SK-N-SH treated with all-trans-retinoic acid at 6 μM for 48 hours (cell line): Measurements from ENCODE around the gene CBFA2T2.

Source experiments
- ATAC-seq: fragments of 200-7000 bp; cut with Tn5 transposase; 3 replicates; pipeline ENCODE4 v1.9.1; 2020; ENCODE audit warnings: mild to moderate bottlenecking, moderate library complexity
- ARNTL ChIP-seq: fragments of 450-650 bp; formaldehyde crosslinking; IDR thresholded peaks from 2 replicates; pipeline ENCODE4 v1.5.0; 2020; ENCODE audit warnings: low read depth, mild to moderate bottlenecking, moderate library complexity, borderline replicate concordance
- BACH2 ChIP-seq: fragments of 250-450 bp; sonication (Bioruptor Pico); IDR thresholded peaks from 2 replicates; pipeline ENCODE4 v1.9.0; 2021; ENCODE audit warnings: mild to moderate bottlenecking, borderline replicate concordance
- CSDC2 ChIP-seq: fragments of 250-450 bp; sonication (Bioruptor Pico); IDR thresholded peaks from 2 replicates; pipeline ENCODE4 v1.5.0; 2020; ENCODE audit warnings: mild to moderate bottlenecking, moderate library complexity
- ESRRG ChIP-seq: fragments of 250-450 bp; sonication (Bioruptor Pico); IDR thresholded peaks from 2 replicates; pipeline ENCODE4 v1.6.1; 2021; ENCODE audit warnings: mild to moderate bottlenecking
- ISL1 ChIP-seq: fragments of 250-450 bp; sonication (Bioruptor Pico); IDR thresholded peaks from 2 replicates; pipeline ENCODE4 v2.1.2; 2022; ENCODE audit warnings: mild to moderate bottlenecking, moderate library complexity
- OSR1 ChIP-seq: fragments of 250-450 bp; sonication (Bioruptor Pico); IDR thresholded peaks from 2 replicates; pipeline ENCODE4 v1.8.0; 2022; ENCODE audit warnings: moderate library complexity, mild to moderate bottlenecking, inconsistent platforms
- PPARA ChIP-seq: fragments of 250-450 bp; sonication (Bioruptor Pico); IDR thresholded peaks from 2 replicates; pipeline ENCODE4 v1.5.0; 2020; ENCODE audit warnings: mild to moderate bottlenecking, borderline replicate concordance
- TCF4 ChIP-seq: fragments of 250-450 bp; sonication (Bioruptor Pico); IDR thresholded peaks from 2 replicates; pipeline ENCODE4 v1.8.0; 2021; ENCODE audit warnings: mild to moderate bottlenecking, moderate library complexity, borderline replicate concordance
- TOX ChIP-seq: fragments of 250-450 bp; sonication (Bioruptor Pico); IDR thresholded peaks from 2 replicates; pipeline ENCODE4 v1.8.0; 2021; ENCODE audit warnings: mild to moderate bottlenecking, moderate library complexity, borderline replicate concordance
- ZC3H10 ChIP-seq: fragments of 250-450 bp; sonication (Bioruptor Pico); IDR thresholded peaks from 2 replicates; pipeline ENCODE4 v1.5.1; 2021; ENCODE audit warnings: mild to moderate bottlenecking, moderate library complexity
- ZFP3 ChIP-seq: fragments of 250-450 bp; sonication (Bioruptor Pico); IDR thresholded peaks from 2 replicates; pipeline ENCODE4 v1.5.0; 2020; ENCODE audit warnings: mild to moderate bottlenecking, moderate library complexity
- ZNF70 ChIP-seq: fragments of 450-650 bp; formaldehyde crosslinking; IDR thresholded peaks from 2 replicates; pipeline ENCODE4 v1.5.0; 2020; ENCODE audit warnings: mild to moderate bottlenecking, moderate library complexity
- TF ChIP-seq, protein P1 (sequence below): fragments of 250-450 bp; sonication (Bioruptor Pico); IDR thresholded peaks from 2 replicates; pipeline ENCODE4 v1.8.0; 2021; ENCODE audit warnings: low read depth, mild to moderate bottlenecking, moderate library complexity, borderline replicate concordance
- TF ChIP-seq, protein P2 (sequence below): fragments of 250-450 bp; sonication (Bioruptor Pico); IDR thresholded peaks from 2 replicates; pipeline ENCODE4 v1.8.0; 2020; ENCODE audit warnings: mild to moderate bottlenecking, moderate library complexity, borderline replicate concordance
- TF ChIP-seq, protein P3 (sequence below): fragments of 250-450 bp; sonication (Bioruptor Pico); IDR thresholded peaks from 2 replicates; pipeline ENCODE4 v1.5.1; 2021; ENCODE audit warnings: mild to moderate bottlenecking, moderate library complexity
- TF ChIP-seq, protein P4 (sequence below): fragments of 250-450 bp; sonication (Bioruptor Pico); IDR thresholded peaks from 2 replicates; pipeline ENCODE4 v1.5.1; 2020; ENCODE audit warnings: low read depth, mild to moderate bottlenecking, moderate library complexity
- TF ChIP-seq, protein P5 (sequence below): fragments of 250-450 bp; sonication (Bioruptor Pico); IDR thresholded peaks from 2 replicates; pipeline ENCODE4 v1.5.0; 2020; ENCODE audit warnings: mild to moderate bottlenecking, moderate library complexity

CBFA2T2 gene

DNA sequence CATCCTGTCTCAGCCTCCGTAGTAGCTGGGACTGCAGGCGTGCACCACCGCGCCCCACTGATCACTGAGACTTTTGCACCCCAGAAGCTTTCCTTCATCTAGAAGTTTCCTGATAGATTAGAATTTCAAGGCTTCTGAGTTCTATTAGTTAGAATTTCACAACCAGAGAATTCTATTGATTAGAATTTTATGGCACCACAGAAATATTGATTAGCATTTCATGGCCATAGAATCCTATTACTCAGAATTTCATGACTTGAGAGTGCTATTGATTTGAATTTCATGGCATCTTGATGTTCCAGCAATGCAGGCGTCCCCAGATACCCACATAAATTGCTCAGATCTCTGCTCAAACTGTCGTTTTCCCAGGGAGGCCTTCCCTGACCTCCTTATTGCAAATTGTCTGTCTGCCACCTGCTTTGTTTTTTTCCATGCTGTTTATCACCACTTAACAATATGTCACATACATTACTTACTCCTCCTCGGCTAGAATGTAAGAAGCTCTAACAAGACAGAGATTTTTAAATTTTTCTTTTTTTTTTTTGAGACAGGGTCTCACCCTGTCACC is 16.9 kb upstream of the CBFA2T2 start:
- no peak for ATAC-seq
- TF ChIP-seq OSR1 (CRISPR knock-in tag), result no peak
- no peak for TF ChIP-seq PPARA (CRISPR knock-in tag)
- TF ChIP-seq ZNF70 (CRISPR knock-in tag), result no peak

DNA sequence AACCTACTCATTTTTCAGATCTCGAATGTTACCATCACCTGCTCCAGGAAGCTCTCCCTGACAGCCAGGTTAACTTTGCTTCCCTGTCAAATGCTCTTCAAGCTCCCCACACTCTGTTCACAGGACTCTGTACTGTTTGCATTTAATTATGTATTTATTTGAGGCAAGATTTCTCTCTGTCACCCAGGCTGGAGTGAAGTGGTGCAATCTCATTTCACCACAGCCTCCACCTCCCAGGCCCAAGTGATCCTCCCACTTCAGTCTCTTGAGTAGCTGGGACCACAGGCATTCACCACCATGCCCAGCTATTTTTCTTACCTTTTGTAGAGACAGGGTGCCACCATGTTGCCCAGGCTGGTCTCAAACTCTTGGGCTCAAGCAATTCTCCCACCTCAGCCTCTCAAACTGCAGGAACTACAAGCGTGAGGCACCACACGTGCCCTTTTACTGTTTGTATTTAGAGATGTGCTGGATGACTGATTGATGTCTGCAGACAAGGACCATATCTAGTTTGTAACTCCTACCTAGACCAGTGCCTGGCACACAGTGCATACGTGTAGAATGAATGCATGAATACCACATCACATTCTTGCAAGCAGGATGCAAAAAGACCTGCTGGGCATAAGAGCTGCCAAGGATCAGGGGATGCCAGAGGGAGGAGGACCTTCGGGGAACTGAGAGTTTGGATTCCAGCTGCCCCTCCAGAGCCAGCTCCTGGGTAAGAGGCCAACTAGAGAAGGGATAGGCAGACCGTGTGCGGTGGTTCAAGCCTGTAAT is 15.6 kb upstream of the CBFA2T2 start:
- no peak for ATAC-seq
- TF ChIP-seq OSR1 (CRISPR knock-in tag) (no peak), PPARA (CRISPR knock-in tag) (no peak), ZFP3 (CRISPR knock-in tag) (no peak), BACH2 (no peak)
- TF ChIP-seq, protein P1, sequence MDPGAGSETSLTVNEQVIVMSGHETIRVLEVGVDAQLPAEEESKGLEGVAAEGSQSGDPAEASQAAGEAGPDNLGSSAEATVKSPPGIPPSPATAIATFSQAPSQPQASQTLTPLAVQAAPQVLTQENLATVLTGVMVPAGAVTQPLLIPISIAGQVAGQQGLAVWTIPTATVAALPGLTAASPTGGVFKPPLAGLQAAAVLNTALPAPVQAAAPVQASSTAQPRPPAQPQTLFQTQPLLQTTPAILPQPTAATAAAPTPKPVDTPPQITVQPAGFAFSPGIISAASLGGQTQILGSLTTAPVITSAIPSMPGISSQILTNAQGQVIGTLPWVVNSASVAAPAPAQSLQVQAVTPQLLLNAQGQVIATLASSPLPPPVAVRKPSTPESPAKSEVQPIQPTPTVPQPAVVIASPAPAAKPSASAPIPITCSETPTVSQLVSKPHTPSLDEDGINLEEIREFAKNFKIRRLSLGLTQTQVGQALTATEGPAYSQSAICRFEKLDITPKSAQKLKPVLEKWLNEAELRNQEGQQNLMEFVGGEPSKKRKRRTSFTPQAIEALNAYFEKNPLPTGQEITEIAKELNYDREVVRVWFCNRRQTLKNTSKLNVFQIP (CRISPR knock-in tag), result no peak

DNA sequence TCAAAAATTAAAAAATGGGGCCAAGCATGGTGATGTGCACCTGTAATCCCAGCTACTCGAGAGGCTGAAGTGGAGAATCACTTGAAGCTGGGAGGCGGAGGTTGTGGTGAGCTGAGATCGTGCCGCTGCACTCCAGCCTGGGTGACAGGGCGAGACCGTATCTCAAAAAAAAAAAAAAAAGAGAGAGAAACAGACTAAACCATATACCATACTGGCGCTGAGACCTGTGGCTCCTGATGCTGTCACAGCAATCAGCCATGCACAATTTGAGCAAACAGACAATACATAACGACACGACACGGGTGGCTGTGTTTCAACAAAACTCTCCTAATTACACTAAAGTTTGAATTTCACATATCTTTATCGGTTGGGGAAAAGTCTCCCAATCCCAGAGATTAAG is 14.9 kb upstream of the CBFA2T2 start:
- no peak for ATAC-seq
- TF ChIP-seq ARNTL (CRISPR knock-in tag) (no peak), ESRRG (CRISPR knock-in tag) (no peak), CSDC2 (CRISPR knock-in tag) (no peak), ZNF70 (CRISPR knock-in tag) (no peak), TOX (CRISPR knock-in tag) (no peak), OSR1 (CRISPR knock-in tag) (no peak), ZFP3 (CRISPR knock-in tag) (no peak), ISL1 (CRISPR knock-in tag) (no peak), TCF4 (CRISPR knock-in tag) (no peak), ZC3H10 (CRISPR knock-in tag) (no peak)
- TF ChIP-seq, protein P2, sequence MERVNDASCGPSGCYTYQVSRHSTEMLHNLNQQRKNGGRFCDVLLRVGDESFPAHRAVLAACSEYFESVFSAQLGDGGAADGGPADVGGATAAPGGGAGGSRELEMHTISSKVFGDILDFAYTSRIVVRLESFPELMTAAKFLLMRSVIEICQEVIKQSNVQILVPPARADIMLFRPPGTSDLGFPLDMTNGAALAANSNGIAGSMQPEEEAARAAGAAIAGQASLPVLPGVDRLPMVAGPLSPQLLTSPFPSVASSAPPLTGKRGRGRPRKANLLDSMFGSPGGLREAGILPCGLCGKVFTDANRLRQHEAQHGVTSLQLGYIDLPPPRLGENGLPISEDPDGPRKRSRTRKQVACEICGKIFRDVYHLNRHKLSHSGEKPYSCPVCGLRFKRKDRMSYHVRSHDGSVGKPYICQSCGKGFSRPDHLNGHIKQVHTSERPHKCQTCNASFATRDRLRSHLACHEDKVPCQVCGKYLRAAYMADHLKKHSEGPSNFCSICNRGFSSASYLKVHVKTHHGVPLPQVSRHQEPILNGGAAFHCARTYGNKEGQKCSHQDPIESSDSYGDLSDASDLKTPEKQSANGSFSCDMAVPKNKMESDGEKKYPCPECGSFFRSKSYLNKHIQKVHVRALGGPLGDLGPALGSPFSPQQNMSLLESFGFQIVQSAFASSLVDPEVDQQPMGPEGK (CRISPR knock-in tag), result no peak
- TF ChIP-seq, protein P3, sequence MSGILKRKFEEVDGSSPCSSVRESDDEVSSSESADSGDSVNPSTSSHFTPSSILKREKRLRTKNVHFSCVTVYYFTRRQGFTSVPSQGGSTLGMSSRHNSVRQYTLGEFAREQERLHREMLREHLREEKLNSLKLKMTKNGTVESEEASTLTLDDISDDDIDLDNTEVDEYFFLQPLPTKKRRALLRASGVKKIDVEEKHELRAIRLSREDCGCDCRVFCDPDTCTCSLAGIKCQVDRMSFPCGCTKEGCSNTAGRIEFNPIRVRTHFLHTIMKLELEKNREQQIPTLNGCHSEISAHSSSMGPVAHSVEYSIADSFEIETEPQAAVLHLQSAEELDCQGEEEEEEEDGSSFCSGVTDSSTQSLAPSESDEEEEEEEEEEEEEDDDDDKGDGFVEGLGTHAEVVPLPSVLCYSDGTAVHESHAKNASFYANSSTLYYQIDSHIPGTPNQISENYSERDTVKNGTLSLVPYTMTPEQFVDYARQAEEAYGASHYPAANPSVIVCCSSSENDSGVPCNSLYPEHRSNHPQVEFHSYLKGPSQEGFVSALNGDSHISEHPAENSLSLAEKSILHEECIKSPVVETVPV, result no peak
- TF ChIP-seq, protein P1 (CRISPR knock-in tag), result no peak
- TF ChIP-seq, protein P4, sequence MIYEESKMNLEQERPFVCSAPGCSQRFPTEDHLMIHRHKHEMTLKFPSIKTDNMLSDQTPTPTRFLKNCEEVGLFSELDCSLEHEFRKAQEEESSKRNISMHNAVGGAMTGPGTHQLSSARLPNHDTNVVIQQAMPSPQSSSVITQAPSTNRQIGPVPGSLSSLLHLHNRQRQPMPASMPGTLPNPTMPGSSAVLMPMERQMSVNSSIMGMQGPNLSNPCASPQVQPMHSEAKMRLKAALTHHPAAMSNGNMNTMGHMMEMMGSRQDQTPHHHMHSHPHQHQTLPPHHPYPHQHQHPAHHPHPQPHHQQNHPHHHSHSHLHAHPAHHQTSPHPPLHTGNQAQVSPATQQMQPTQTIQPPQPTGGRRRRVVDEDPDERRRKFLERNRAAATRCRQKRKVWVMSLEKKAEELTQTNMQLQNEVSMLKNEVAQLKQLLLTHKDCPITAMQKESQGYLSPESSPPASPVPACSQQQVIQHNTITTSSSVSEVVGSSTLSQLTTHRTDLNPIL (CRISPR knock-in tag), result no peak
- TF ChIP-seq, protein P5, sequence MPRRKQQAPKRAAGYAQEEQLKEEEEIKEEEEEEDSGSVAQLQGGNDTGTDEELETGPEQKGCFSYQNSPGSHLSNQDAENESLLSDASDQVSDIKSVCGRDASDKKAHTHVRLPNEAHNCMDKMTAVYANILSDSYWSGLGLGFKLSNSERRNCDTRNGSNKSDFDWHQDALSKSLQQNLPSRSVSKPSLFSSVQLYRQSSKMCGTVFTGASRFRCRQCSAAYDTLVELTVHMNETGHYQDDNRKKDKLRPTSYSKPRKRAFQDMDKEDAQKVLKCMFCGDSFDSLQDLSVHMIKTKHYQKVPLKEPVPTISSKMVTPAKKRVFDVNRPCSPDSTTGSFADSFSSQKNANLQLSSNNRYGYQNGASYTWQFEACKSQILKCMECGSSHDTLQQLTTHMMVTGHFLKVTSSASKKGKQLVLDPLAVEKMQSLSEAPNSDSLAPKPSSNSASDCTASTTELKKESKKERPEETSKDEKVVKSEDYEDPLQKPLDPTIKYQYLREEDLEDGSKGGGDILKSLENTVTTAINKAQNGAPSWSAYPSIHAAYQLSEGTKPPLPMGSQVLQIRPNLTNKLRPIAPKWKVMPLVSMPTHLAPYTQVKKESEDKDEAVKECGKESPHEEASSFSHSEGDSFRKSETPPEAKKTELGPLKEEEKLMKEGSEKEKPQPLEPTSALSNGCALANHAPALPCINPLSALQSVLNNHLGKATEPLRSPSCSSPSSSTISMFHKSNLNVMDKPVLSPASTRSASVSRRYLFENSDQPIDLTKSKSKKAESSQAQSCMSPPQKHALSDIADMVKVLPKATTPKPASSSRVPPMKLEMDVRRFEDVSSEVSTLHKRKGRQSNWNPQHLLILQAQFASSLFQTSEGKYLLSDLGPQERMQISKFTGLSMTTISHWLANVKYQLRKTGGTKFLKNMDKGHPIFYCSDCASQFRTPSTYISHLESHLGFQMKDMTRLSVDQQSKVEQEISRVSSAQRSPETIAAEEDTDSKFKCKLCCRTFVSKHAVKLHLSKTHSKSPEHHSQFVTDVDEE (CRISPR knock-in tag), result no peak
